Measurements from ENCODE around the gene MGAT2. TPM values are rescaled to one million over a fixed set of nuclear protein-coding genes. Genes with fewer than 3 reads are reported as not detected.
A peak's percentile ranks its signal among the peaks of the same experiment; 100 is the strongest.

Gene MGAT2
- total and polyA plus RNA-seq, 2 donors (not counting 3 experiments of a cell fraction or from before 2014, with no cell fraction given), result 36.4 to 72.6 TPM

DNA sequence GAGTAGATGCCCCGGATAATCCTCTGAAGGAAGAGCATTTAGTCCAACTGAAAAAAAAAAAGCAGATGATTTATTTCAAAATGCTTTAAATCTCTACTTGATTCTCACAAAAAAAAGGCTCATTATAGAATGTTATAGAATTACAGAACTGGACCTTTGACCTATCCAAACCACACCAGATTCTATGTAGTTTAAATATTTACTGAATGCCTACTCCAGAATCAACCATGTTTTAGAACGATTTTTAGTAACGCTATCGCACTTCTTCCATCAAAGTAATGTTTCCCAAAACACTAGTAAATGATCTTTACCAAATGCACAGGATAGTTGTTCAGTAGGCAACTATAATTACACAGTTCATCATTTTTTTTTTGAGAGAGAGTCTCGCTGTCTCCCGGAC, 37.0 kb upstream of the MGAT2 start:
- no TSS peak for BruUV-seq (replicated peaks)
- TF ChIP-seq, protein P1, sequence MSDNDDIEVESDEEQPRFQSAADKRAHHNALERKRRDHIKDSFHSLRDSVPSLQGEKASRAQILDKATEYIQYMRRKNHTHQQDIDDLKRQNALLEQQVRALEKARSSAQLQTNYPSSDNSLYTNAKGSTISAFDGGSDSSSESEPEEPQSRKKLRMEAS (IDR thresholded peaks at IDR 0.05; ENCODE audit: insufficient read depth, insufficient read length), result no peak
- TF ChIP-seq POLR2A (IDR thresholded peaks at IDR 0.05; ENCODE audit: low read depth, low read length), result peak; percentile 27
- peak overlapping the region; percentile 94 for H3K4me2 ChIP-seq (ENCODE audit: insufficient read depth, low read length)
- dilution Hi-C loops (cut with MboI; ENCODE audit: extremely low pct_ligation_motif_present, low sequenced_read_pairs) (no loop called here), intact Hi-C loops (cut with micrococcal nuclease) (no loop called here)
- H2AFZ ChIP-seq (ENCODE audit: low read depth, low read length), result no peak overlapping the region
- DNase-seq (ENCODE audit: low read depth, low spot score), result no peak
- H3K79me2 ChIP-seq (ENCODE audit: control insufficient read depth, insufficient read depth, low read length), result peaks cover 61% of the 10 kb centered on the region
- no peaks in the 10 kb centered on the region for H3K9me3 ChIP-seq (replicated peaks; ENCODE audit: control insufficient read depth, insufficient read depth, low read length)
- H3K4me1 ChIP-seq (ENCODE audit: control insufficient read depth, extremely low read depth, insufficient read depth, low read length), result peaks cover 10% of the 10 kb centered on the region
- peaks cover 6 to 8% of the 10 kb centered on the region in 2 experiments for H3K36me3 ChIP-seq (ENCODE audit: control insufficient read depth in 2 of 2, extremely low read depth in 1 of 2, insufficient read depth in 2 of 2, low read length in 2 of 2)
- CTCF ChIA-PET, result interaction anchor here (1.5 kb wide), 1 partner anchor 50 kb away, joined by 4 read pairs; no protein-coding TSS in a partner anchor
- peaks cover 5% of the 10 kb centered on the region for H4K20me1 ChIP-seq (replicated peaks; ENCODE audit: control insufficient read depth, extremely low read depth, insufficient read depth, low read length)
- no peaks in the 10 kb centered on the region for H3K27me3 ChIP-seq (ENCODE audit: control insufficient read depth in 2 of 2, insufficient read depth in 2 of 2, low read length in 2 of 2)
- peak overlapping the region in 1 of 3 experiments; percentile 19 for H3K4me3 ChIP-seq (replicated peaks in 1 of 3; ENCODE audit: insufficient read depth in 1 of 3, low read depth in 1 of 3, low read length in 3 of 3)
- no peak for FAIRE-seq
- H3K27ac ChIP-seq (ENCODE audit: insufficient read depth, low read depth, low read length), result no peak overlapping the region
- H3K9me1 ChIP-seq (replicated peaks; ENCODE audit: control insufficient read depth, extremely low read depth, insufficient read depth, low read length), result no peaks in the 10 kb centered on the region
- no peak overlapping the region for H3K9ac ChIP-seq (replicated peaks; ENCODE audit: extremely low read depth, insufficient read depth, low read length)
- POLR2A ChIA-PET, result no interaction called here

DNA sequence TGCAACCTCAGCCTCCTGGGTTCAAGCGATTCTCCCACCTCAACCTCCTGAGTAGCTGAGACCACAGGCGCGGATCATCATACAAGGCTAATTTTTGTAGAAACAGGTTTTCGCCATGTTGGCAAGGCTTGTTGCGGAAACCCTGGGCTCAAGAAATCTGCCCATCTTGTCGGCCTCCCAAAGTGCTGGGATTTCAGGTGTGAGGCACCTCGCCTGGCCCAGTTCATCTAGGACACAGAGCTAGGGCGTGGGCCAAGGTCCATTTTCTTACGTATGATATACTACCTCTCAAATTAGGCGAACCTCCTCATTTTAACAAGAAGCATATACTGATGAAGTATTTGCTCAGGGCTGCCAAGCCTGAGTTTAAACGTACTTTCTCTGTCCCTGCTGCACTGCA, 36.5 kb upstream of the MGAT2 start:
- H4K20me1 ChIP-seq (replicated peaks; ENCODE audit: control insufficient read depth, extremely low read depth, insufficient read depth, low read length), result peaks cover 5% of the 10 kb centered on the region
- POLR2A ChIA-PET, result no interaction called here

More for the DNA sequence above, 36.5 kb upstream of the MGAT2 start:
- peak overlapping the region in 1 of 3 experiments; percentile 99 for H3K4me3 ChIP-seq (replicated peaks in 1 of 3; ENCODE audit: insufficient read depth in 1 of 3, low read depth in 1 of 3, low read length in 3 of 3)
- peak overlapping the region; percentile 94 for H3K4me2 ChIP-seq (ENCODE audit: insufficient read depth, low read length)
- TF ChIP-seq JUN (IDR thresholded peaks at IDR 0.05; ENCODE audit: borderline replicate concordance, insufficient read depth, insufficient read length, low read depth) (no peak), MYC (IDR thresholded peaks at IDR 0.05; ENCODE audit: low read depth, low read length) (no peak), EZH2 (IDR thresholded peaks at IDR 0.05; ENCODE audit: borderline replicate concordance, low read depth, low read length, severe bottlenecking) (no peak), CTCF (IDR thresholded peaks at IDR 0.05; ENCODE audit: extremely low read depth in 1 of 2, insufficient read depth in 1 of 2, low read depth in 1 of 2, low read length in 2 of 2) (no peak), FOS (IDR thresholded peaks at IDR 0.05; ENCODE audit: borderline replicate concordance, insufficient read depth, low read length) (no peak), GATA2 (IDR thresholded peaks at IDR 0.05; ENCODE audit: insufficient read depth, insufficient read length, low read depth, low read length) (no peak), POLR2AphosphoS5 (IDR thresholded peaks at IDR 0.05; ENCODE audit: insufficient read depth, low read depth, low read length) (no peak)
- TF ChIP-seq, protein P1 (IDR thresholded peaks at IDR 0.05; ENCODE audit: insufficient read depth, insufficient read length), result no peak
- H3K9me1 ChIP-seq (replicated peaks; ENCODE audit: control insufficient read depth, extremely low read depth, insufficient read depth, low read length), result no peaks in the 10 kb centered on the region
- H3K36me3 ChIP-seq (ENCODE audit: control insufficient read depth in 2 of 2, extremely low read depth in 1 of 2, insufficient read depth in 2 of 2, low read length in 2 of 2), result peaks cover 6 to 8% of the 10 kb centered on the region in 2 experiments
- no peak overlapping the region for H3K27ac ChIP-seq (ENCODE audit: insufficient read depth, low read depth, low read length)
- no peaks in the 10 kb centered on the region for H3K9me3 ChIP-seq (replicated peaks; ENCODE audit: control insufficient read depth, insufficient read depth, low read length)
- no peak overlapping the region for H2AFZ ChIP-seq (ENCODE audit: low read depth, low read length)
- no TSS peak for BruUV-seq (replicated peaks)
- CTCF ChIA-PET, result no interaction called here
- H3K27me3 ChIP-seq (ENCODE audit: control insufficient read depth in 2 of 2, insufficient read depth in 2 of 2, low read length in 2 of 2), result no peaks in the 10 kb centered on the region
- H3K4me1 ChIP-seq (ENCODE audit: control insufficient read depth, extremely low read depth, insufficient read depth, low read length), result peaks cover 10% of the 10 kb centered on the region
- no peak for DNase-seq (ENCODE audit: low read depth, low spot score)
- dilution Hi-C loops (cut with MboI; ENCODE audit: extremely low pct_ligation_motif_present, low sequenced_read_pairs), result no loop called here
- H3K79me2 ChIP-seq (ENCODE audit: control insufficient read depth, insufficient read depth, low read length), result peaks cover 60% of the 10 kb centered on the region
- H3K9ac ChIP-seq (replicated peaks; ENCODE audit: extremely low read depth, insufficient read depth, low read length), result no peak overlapping the region
- no peak for FAIRE-seq
- intact Hi-C loops (cut with micrococcal nuclease), result no loop called here
